Activated naive CD4-positive, alpha-beta T cell treated with anti-CD3 and anti-CD28 coated beads, Interleukin-2, amount 10 ng/mL, durations not matched to agents 5 hours and 36 hours (primary cell): ENCODE results near the gene GPR183. TPM values are rescaled to one million over a fixed set of nuclear protein-coding genes. Genes with fewer than 3 reads are reported as not detected.

Experiments
- microRNA-seq: library from miRNA; unstranded; fragments of <30 nt; microRNA quantifications from one replicate; pipeline ENCODE4 v1.2.0, GENCODE V29; 2022; ENCODE audit warnings: borderline microRNAs expressed, borderline replicate concordance
- total RNA-seq, 2 experiments: library from RNA; stranded (reverse); gene quantifications; one replicate each; pipeline ENCODE4 v1.2.3, GENCODE V29; 2021

The GPR183 gene, protein sequence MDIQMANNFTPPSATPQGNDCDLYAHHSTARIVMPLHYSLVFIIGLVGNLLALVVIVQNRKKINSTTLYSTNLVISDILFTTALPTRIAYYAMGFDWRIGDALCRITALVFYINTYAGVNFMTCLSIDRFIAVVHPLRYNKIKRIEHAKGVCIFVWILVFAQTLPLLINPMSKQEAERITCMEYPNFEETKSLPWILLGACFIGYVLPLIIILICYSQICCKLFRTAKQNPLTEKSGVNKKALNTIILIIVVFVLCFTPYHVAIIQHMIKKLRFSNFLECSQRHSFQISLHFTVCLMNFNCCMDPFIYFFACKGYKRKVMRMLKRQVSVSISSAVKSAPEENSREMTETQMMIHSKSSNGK
- 10 to 100 TPM; 14.2 to 16.7 TPM for total RNA-seq

DNA sequence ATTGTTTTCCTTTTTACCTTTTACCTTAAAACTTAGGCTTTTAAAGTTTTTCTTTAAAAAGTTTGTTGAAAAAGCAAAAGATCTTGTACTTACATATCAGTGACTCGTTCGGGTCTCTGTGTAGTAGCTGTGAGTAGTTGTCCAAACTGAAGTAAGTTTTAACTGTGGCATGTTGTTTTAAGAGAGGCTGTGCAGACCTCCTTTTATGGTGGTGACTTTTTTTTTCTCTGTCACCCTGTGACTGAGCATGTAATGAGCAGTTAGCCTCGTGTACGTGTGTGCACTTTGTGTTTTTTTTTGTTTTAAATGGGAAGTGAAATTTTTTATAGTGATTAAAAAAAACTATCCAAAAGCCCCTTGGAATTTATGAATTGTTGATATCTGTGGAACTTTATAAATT lies at the start of gene GPR183:
Gene GPR183, minus strand, starts transcription at position 153 of the 400 bp plus-strand sequence. CDS start 11,254 bp downstream, outside the sequence.

DNA sequence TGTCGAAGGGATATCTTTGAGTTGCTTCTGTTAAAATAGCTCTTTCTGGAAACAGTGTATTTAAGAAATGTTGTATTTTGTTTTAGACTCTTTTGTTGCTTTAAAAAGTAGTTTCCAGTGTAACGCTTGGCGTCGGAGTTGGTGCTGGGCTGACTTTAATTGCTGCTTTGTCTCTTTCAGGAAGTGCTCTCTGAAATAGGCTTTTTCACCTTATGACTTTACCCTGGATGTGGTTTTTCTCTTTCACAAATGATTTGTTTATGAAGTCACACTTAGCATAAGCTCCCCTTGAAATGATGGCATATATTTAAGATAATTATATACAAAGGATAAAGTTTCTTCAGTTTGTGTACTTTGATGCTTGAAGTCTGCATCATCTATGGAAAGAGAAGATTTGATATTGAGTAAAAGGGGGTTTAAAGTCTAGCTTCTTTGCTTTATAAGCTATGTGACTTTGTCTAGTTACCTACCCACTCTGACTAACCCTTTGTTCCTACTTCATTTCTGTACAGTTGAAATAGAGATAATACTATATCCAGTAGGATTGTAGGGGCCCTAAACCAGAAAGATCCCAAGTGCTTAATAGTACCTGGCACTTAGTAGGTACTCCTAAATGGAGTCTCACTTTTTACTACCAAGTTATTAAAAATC lies 48.9 kb downstream of the GPR183 start, which contains the start of gene GPR18:
Gene GPR18, minus strand, starts transcription at position 170 of the 651 bp plus-strand sequence. CDS start 2,507 bp downstream, outside the sequence.

Small RNAs within 50 kb of the gene (microRNA-seq; reads per million reads assigned to microRNA genes)
- not detected for gene MIR623

Other genes with a start within 250 kb of the GPR183 start
- 10 to 100 TPM; 69.0 to 70.6 TPM for gene UBAC2, start 106.5 kb downstream of the GPR183 start, total RNA-seq
- gene GPR18, start 49.0 kb downstream of the GPR183 start, total RNA-seq: 10 to 100 TPM; 17.0 to 18.0 TPM
- 10 to 100 TPM; 72.2 to 76.9 TPM for gene TM9SF2, start 194.1 kb upstream of the GPR183 start, total RNA-seq